Loucy (cell line): ENCODE data around the gene COX7B.
"Not testable (repeated sequence)": the region's sequence is repeated elsewhere in the genome, so short reads cannot be mapped to it uniquely, and the experiment has no call there.

ENCODE experiments used
- CTCF ChIP-seq: fragments of 200-600 bp; sonication (generic); conservative IDR thresholded peaks from 2 replicates; pipeline ENCODE4 v1.5.1; 2014; ENCODE audit warnings: mild to moderate bottlenecking, antibody characterized with exemption, low read length
- EZH2phosphoT487 ChIP-seq: fragments of 200-600 bp; IDR thresholded peaks from 2 replicates; pipeline ENCODE4 v1.6.1; 2018; ENCODE audit warnings: antibody characterized with exemption, mild to moderate bottlenecking, moderate library complexity, borderline replicate concordance

- TF ChIP-seq CTCF, EZH2phosphoT487: not testable (repeated sequence)
Measured at GRCh38 chrX:77881418-77881817, 17.9 kb upstream of the COX7B start.
